SK-N-SH (cell line): Measurements from ENCODE around the gene GLTP. TPM values are rescaled to one million over a fixed set of nuclear protein-coding genes. Genes with fewer than 3 reads are reported as not detected.

Experiments
- CTCF ChIA-PET: fragments of 300-600, 350-600 bp; formaldehyde crosslinking; extraction: SDS; loops from one replicate; lab custom pipeline; 2021; lab: Yijun Ruan, JAX
- POLR2A ChIA-PET: fragments of 350-600 bp; sonication (Branson Sonifier 250); formaldehyde crosslinking; extraction: SDS; loops from one replicate; lab custom pipeline; 2020; ENCODE audit warnings: antibody characterized with exemption, inconsistent platforms; lab: Yijun Ruan, JAX
- DNase-seq: peaks from one replicate; pipeline ENCODE4 v3.0.0; 2012
- H2AFZ ChIP-seq: fragments of 200-600 bp; sonication (generic); 2 replicates; pipeline ENCODE4 v1.8.1; 2016; ENCODE audit warnings: antibody characterized with exemption, mild to moderate bottlenecking, low read depth
- H3F3A ChIP-seq: fragments of 200-600 bp; sonication (generic); replicated peaks from 2 replicates; pipeline ENCODE3; 2016; ENCODE audit warnings: antibody characterized with exemption, mild to moderate bottlenecking; ENCODE audit not compliant: insufficient read depth
- H3K27ac ChIP-seq, 2 experiments: fragments of 200-500 bp in 1 of 2; fragments of 200-600 bp in 1 of 2; sonication (Bioruptor generic) in 1 of 2; sonication (generic), shearing (Covaris generic) in 1 of 2; 2 replicates each; pipeline versions ENCODE4 v1.5.1 to v1.6.1; 2014 to 2016; ENCODE audit warnings: low read depth in 2 of 2, inconsistent platforms in 1 of 2, low read length in 1 of 2, mild to moderate bottlenecking in 1 of 2, mixed read lengths in 1 of 2
- H3K27me3 ChIP-seq: fragments of 200-600 bp; sonication (generic), shearing (Covaris generic); 2 replicates; pipeline ENCODE4 v1.6.1; 2016; ENCODE audit warnings: mixed run types; ENCODE audit not compliant: insufficient read depth
- H3K36me3 ChIP-seq, 2 experiments: fragments of 200-500 bp in 1 of 2; fragments of 200-600 bp in 1 of 2; sonication (Bioruptor generic) in 1 of 2; sonication (generic) in 1 of 2; replicated peaks in 1 of 2; 2 replicates each; pipeline versions ENCODE3 to v1.5.1; 2014 to 2016; ENCODE audit warnings: low read length in 1 of 2, mild to moderate bottlenecking in 1 of 2; ENCODE audit not compliant: insufficient read depth in 2 of 2, control insufficient read depth in 1 of 2
- H3K4me1 ChIP-seq, 2 experiments: fragments of 200-500 bp in 1 of 2; fragments of 200-600 bp in 1 of 2; sonication (Bioruptor generic) in 1 of 2; sonication (generic), shearing (Covaris generic) in 1 of 2; 2 replicates each; pipeline versions ENCODE4 v1.5.1 to v1.6.1; 2014 to 2016; ENCODE audit warnings: low read depth in 1 of 2, low read length in 1 of 2, mixed run types in 1 of 2; ENCODE audit not compliant: insufficient read depth in 2 of 2, control insufficient read depth in 1 of 2
- H3K4me2 ChIP-seq: fragments of 200-600 bp; sonication (generic), shearing (Covaris generic); 2 replicates; pipeline ENCODE4 v1.6.1; 2017; ENCODE audit warnings: mixed run types
- H3K4me3 ChIP-seq, 2 experiments: fragments of 200-500 bp in 1 of 2; fragments of 200-600 bp in 1 of 2; sonication (Bioruptor generic) in 1 of 2; sonication (generic), shearing (Covaris generic) in 1 of 2; 2 replicates each; pipeline versions ENCODE4 v1.5.1 to v1.8.1; 2014 to 2016; ENCODE audit warnings: low read depth in 2 of 2, inconsistent platforms in 1 of 2, low read length in 1 of 2, mild to moderate bottlenecking in 1 of 2, mixed read lengths in 1 of 2, moderate library complexity in 1 of 2
- H3K79me2 ChIP-seq: fragments of 200-600 bp; sonication (generic); 2 replicates; pipeline ENCODE4 v1.8.1; 2017; ENCODE audit warnings: mild to moderate bottlenecking; ENCODE audit not compliant: insufficient read depth
- H3K9ac ChIP-seq: fragments of 200-600 bp; sonication (generic); 2 replicates; pipeline ENCODE4 v1.6.1; 2017; ENCODE audit warnings: mixed run types
- H3K9me2 ChIP-seq: fragments of 200-600 bp; sonication (generic); 2 replicates; pipeline ENCODE4 v1.6.1; 2017; ENCODE audit warnings: mixed run types
- H3K9me3 ChIP-seq: fragments of 200-600 bp; sonication (generic); 2 replicates; pipeline ENCODE4 v1.6.1; 2017; ENCODE audit warnings: mixed run types, mild to moderate bottlenecking, moderate library complexity
- H4K20me1 ChIP-seq: fragments of 200-600 bp; sonication (generic); 2 replicates; pipeline ENCODE4 v1.6.1; 2017; ENCODE audit warnings: mild to moderate bottlenecking, mixed run types; ENCODE audit not compliant: insufficient read depth
- CTCF ChIP-seq: fragments of 200-600 bp; sonication (generic); IDR thresholded peaks from 2 replicates; pipeline ENCODE4 v1.6.1; 2017; ENCODE audit warnings: antibody characterized with exemption, mild to moderate bottlenecking, moderate library complexity
- FOSL2 ChIP-seq: IDR thresholded peaks from 2 replicates; pipeline ENCODE4 v1.4.0; 2012; ENCODE audit warnings: low read depth, mild to moderate bottlenecking, moderate library complexity, borderline replicate concordance
- MXI1 ChIP-seq: IDR thresholded peaks from 2 replicates; pipeline ENCODE4 v1.6.1; 2012; ENCODE audit warnings: mild to moderate bottlenecking, low read depth, low read length, improper control_type of control experiment
- RCOR1 ChIP-seq: fragments of 150-350 bp; IDR thresholded peaks from 2 replicates; pipeline ENCODE4 v1.6.1; 2017; ENCODE audit warnings: antibody characterized with exemption, low read length
- RFX5 ChIP-seq: IDR thresholded peaks from 2 replicates; pipeline ENCODE4 v1.6.1; 2012; ENCODE audit warnings: mild to moderate bottlenecking, improper control_type of control experiment, low read length
- SIN3A ChIP-seq: IDR thresholded peaks from 2 replicates; pipeline ENCODE4 v1.6.1; 2012; ENCODE audit warnings: low read depth, mild to moderate bottlenecking, low read length, moderate library complexity, borderline replicate concordance
- TEAD4 ChIP-seq: IDR thresholded peaks from 2 replicates; pipeline ENCODE4 v1.4.0; 2012; ENCODE audit warnings: mild to moderate bottlenecking, borderline replicate concordance; ENCODE audit not compliant: insufficient read depth
- USF1 ChIP-seq: IDR thresholded peaks from 2 replicates; pipeline ENCODE4 v1.4.0; 2012; ENCODE audit warnings: low read depth, borderline replicate concordance
- YY1 ChIP-seq: IDR thresholded peaks from 2 replicates; pipeline ENCODE4 v1.4.0; 2012; ENCODE audit warnings: low read depth, mild to moderate bottlenecking
- ZBTB33 ChIP-seq: IDR thresholded peaks from 2 replicates; pipeline ENCODE4 v1.4.0; 2012; ENCODE audit warnings: low read depth, borderline replicate concordance
- WGBS: methylation state at CpG from one replicate; pipeline ENCODE4 v1.1.6; 2017; ENCODE audit warnings: low lambda C conversion rate; 5-methylcytosine and 5-hydroxymethylcytosine counted together
- polyA plus RNA-seq, 3 experiments: library from polyadenylated mRNA; depleted of rRNA; stranded (reverse); fragments of >200 nt; gene quantifications; 2 replicates each; pipeline ENCODE4 v1.2.3, GENCODE V29; 2012
- TF ChIP-seq, protein P1 (sequence below): IDR thresholded peaks from 2 replicates; pipeline ENCODE4 v1.4.0; 2012; ENCODE audit warnings: low read depth
- TF ChIP-seq, protein P2 (sequence below): fragments of 150-350 bp; IDR thresholded peaks from 2 replicates; pipeline ENCODE4 v1.6.1; 2017; ENCODE audit warnings: antibody characterized with exemption, low read length, low read depth, borderline replicate concordance
- TF ChIP-seq, protein P3 (sequence below): IDR thresholded peaks from 2 replicates; pipeline ENCODE4 v1.6.1; 2012; ENCODE audit warnings: mild to moderate bottlenecking, low read depth, low read length, moderate library complexity

GLTP gene
- polyA plus RNA-seq, 1 of the 3 experiments (the other 2 are of a cell fraction) = 23.0 TPM

GRCh38 chr12:109879351-109880042, 844 bp downstream of the GLTP start:
- ChIA-PET CTCF (interaction anchor here (0.7 to 3.9 kb wide), 6 partner anchors 27 to 451 kb away, joined by 3 to 26 read pairs (median 4); no protein-coding TSS in a partner anchor), POLR2A (no interaction called here)
- Histone ChIP-seq H3K27ac (peak overlapping the region in 1 of 2 experiments; percentile 75; a peak in 1 of 4 replicates), H3F3A (no peaks in the 10 kb centered on the region), H3K9ac (peak overlapping the region; percentile 70), H3K9me3 (no peaks in the 10 kb centered on the region), H3K36me3 (no peaks in the 10 kb centered on the region), H3K4me2 (peak overlapping the region; percentile 92), H2AFZ (peak overlapping the region; percentile 85), H3K79me2 (peaks cover 51% of the 10 kb centered on the region), H4K20me1 (no peaks in the 10 kb centered on the region; the same call in 1 of the 2 replicates), H3K4me3 (peak overlapping the region; percentile 79 to 82), H3K9me2 (no peaks in the 10 kb centered on the region), H3K27me3 (no peaks in the 10 kb centered on the region), H3K4me1 (peaks cover 0 to 19% of the 10 kb centered on the region in 2 experiments; a peak in 1 of 4 replicates)
- no peak for TF ChIP-seq ZBTB33
- no peak for TF ChIP-seq RCOR1
- no peak for TF ChIP-seq RFX5
- no peak for TF ChIP-seq SIN3A
- DNase-seq = peak; percentile 42
- 39% methylated on average over 13 of the region's 13 CpGs for WGBS

DNA sequence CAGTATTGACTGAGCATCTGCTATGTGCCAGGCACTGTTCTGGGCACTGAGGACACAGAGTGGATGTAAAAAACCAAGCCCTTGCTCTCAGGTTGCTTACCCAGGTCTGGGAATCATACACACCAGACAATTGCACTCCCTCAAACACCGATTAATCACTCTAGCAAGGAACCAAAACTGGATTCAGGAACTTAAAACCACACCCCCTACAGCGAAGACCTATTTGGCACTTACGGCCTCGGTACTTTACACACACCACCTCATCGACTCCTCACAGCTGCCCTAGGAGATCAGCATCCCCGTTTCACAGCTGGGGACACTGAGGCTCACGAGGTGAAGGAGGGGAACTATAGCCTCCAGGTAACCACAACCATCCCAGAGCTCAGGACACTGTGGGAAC, 1.6 kb downstream of the GLTP start:
- peaks cover 58% of the 10 kb centered on the region for H3K79me2 ChIP-seq
- WGBS = 86% methylated on average over 7 of the region's 7 CpGs
- no peak overlapping the region for H3K27ac ChIP-seq
- H3K36me3 ChIP-seq = no peaks in the 10 kb centered on the region
- no peaks in the 10 kb centered on the region for H3K9me3 ChIP-seq
- H3K27me3 ChIP-seq = no peaks in the 10 kb centered on the region
- peak overlapping the region; percentile 70; the same call in 1 of the 2 replicates for H3K9ac ChIP-seq
- no peaks in the 10 kb centered on the region for H3F3A ChIP-seq
- no peak for DNase-seq
- H3K9me2 ChIP-seq = no peaks in the 10 kb centered on the region
- CTCF ChIA-PET = interaction anchor here (0.7 to 3.9 kb wide), 4 partner anchors 26 to 450 kb away, joined by 3 to 26 read pairs (median 4); no protein-coding TSS in a partner anchor
- peak overlapping the region; percentile 92 for H3K4me2 ChIP-seq
- POLR2A ChIA-PET = no interaction called here
- peak overlapping the region; percentile 79 to 82 for H3K4me3 ChIP-seq
- no peaks in the 10 kb centered on the region; the same call in 1 of the 2 replicates for H4K20me1 ChIP-seq
- no peak overlapping the region for H2AFZ ChIP-seq
- peaks cover 0 to 19% of the 10 kb centered on the region in 2 experiments; a peak in 1 of 4 replicates for H3K4me1 ChIP-seq
- TF ChIP-seq, protein P1, sequence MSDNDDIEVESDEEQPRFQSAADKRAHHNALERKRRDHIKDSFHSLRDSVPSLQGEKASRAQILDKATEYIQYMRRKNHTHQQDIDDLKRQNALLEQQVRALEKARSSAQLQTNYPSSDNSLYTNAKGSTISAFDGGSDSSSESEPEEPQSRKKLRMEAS = no peak
- no peak for TF ChIP-seq YY1
- TF ChIP-seq FOSL2 = no peak
- TF ChIP-seq, protein P2, sequence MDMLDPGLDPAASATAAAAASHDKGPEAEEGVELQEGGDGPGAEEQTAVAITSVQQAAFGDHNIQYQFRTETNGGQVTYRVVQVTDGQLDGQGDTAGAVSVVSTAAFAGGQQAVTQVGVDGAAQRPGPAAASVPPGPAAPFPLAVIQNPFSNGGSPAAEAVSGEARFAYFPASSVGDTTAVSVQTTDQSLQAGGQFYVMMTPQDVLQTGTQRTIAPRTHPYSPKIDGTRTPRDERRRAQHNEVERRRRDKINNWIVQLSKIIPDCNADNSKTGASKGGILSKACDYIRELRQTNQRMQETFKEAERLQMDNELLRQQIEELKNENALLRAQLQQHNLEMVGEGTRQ = no peak
- no peak for TF ChIP-seq USF1
- no peak for TF ChIP-seq CTCF
- TF ChIP-seq MXI1 = no peak
- TF ChIP-seq, protein P3, sequence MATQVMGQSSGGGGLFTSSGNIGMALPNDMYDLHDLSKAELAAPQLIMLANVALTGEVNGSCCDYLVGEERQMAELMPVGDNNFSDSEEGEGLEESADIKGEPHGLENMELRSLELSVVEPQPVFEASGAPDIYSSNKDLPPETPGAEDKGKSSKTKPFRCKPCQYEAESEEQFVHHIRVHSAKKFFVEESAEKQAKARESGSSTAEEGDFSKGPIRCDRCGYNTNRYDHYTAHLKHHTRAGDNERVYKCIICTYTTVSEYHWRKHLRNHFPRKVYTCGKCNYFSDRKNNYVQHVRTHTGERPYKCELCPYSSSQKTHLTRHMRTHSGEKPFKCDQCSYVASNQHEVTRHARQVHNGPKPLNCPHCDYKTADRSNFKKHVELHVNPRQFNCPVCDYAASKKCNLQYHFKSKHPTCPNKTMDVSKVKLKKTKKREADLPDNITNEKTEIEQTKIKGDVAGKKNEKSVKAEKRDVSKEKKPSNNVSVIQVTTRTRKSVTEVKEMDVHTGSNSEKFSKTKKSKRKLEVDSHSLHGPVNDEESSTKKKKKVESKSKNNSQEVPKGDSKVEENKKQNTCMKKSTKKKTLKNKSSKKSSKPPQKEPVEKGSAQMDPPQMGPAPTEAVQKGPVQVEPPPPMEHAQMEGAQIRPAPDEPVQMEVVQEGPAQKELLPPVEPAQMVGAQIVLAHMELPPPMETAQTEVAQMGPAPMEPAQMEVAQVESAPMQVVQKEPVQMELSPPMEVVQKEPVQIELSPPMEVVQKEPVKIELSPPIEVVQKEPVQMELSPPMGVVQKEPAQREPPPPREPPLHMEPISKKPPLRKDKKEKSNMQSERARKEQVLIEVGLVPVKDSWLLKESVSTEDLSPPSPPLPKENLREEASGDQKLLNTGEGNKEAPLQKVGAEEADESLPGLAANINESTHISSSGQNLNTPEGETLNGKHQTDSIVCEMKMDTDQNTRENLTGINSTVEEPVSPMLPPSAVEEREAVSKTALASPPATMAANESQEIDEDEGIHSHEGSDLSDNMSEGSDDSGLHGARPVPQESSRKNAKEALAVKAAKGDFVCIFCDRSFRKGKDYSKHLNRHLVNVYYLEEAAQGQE = no peak
- no peak for TF ChIP-seq TEAD4
